ENCODE results near the gene C19orf12.

The C19orf12 gene

DNA sequence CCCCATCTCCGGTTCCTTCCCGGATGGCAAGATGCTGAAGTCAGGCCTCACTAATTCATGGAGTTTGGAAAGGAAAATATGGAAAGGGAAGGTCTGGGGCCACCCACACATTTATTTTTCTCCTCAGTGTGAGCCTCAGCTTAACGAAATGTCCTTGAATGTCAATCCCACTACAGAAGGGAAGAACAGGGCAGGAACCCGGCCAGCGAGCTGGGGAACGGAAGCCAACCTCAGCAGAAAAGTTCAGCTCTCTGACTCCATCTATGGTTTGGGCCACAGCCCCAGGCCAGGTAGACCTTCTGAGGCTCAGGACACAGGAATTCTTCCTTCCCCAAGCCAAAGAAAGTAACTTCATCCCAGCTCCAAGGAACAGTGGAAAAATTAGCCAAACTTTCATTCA is 8.4 kb downstream of the C19orf12 start:
- TF ChIP-seq, protein P1, sequence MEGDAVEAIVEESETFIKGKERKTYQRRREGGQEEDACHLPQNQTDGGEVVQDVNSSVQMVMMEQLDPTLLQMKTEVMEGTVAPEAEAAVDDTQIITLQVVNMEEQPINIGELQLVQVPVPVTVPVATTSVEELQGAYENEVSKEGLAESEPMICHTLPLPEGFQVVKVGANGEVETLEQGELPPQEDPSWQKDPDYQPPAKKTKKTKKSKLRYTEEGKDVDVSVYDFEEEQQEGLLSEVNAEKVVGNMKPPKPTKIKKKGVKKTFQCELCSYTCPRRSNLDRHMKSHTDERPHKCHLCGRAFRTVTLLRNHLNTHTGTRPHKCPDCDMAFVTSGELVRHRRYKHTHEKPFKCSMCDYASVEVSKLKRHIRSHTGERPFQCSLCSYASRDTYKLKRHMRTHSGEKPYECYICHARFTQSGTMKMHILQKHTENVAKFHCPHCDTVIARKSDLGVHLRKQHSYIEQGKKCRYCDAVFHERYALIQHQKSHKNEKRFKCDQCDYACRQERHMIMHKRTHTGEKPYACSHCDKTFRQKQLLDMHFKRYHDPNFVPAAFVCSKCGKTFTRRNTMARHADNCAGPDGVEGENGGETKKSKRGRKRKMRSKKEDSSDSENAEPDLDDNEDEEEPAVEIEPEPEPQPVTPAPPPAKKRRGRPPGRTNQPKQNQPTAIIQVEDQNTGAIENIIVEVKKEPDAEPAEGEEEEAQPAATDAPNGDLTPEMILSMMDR (IDR thresholded peaks at IDR 0.05; ENCODE audit: insufficient read depth, low read depth, low read length, missing control alignments) = no peak
- no peak overlapping the region for H3K4me3 ChIP-seq (ENCODE audit: low read depth, low read length)

DNA sequence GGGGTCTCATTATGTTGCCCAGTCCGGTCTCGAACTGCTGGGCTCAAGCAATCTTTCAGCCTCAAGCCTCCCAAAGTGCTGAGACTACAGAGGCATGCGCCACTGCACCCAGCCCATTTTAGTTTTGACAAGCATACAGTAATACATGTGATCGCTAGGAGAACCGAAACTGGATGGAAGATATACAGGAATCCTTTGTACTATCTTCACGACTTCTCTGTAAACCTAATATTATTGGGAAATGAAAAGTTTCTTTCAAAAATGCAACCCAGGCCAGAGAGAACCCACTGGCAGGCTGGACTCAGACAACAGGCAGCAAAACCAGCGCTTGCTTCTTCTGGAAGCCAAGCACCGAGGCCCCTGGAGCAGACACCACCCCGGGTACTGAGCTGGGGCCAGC is 9.4 kb downstream of the C19orf12 start:
- TF ChIP-seq, protein P1 (IDR thresholded peaks at IDR 0.05; ENCODE audit: insufficient read depth, low read depth, low read length, missing control alignments) = no peak
- H3K4me3 ChIP-seq (ENCODE audit: low read depth, low read length) = no peak overlapping the region
- DNase-seq (ENCODE audit: low read depth) = no peak

More for the DNA sequence above, 8.4 kb downstream of the C19orf12 start:
- DNase-seq (ENCODE audit: low read depth) = no peak

DNA sequence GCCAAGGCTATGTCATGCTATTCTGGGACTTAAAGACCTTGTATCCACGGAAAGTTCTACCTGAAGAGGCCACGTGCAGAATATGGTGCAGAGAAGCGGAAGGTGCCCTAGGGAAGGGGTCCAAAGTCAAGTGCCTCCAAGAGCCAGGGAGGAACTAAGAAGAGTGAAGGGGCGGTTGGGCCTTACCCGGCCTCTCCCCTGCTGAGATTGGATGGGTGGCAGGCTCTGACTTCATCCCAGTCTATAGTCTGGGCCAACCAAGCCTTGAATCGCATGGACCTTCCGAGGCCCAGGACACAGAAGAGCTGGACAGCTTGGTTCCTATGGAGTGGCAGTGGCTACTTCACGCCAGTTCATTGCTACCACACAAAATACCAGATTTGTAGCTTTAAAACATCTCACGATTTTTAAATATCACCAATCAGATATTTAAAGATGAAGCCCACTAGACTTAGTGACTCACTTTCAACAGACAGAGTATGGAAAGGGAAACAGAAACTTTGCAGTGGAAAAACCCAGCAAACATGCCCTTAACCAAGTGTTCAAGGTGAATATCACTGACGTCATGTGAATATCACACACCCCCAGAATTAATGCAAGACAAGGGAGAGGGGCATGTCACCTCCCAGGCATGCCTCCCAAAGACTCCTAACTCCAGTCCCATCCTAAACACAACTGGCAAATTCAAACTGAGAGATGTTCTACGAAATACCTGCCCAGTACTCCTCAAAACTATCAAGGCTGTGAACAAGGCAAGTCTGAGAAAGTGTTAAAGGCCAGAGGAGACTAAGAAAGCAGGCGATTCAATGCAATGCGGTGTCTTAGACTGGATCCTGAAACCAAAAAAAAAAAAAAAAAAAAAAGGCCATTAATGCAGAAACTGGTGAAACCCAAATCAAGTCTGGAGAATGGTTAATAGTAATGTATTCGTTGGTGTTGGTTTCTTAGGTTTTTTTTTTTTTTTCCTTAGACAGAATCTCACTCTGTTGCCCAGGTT is 10.2 kb downstream of the C19orf12 start:
- H3K4me3 ChIP-seq (ENCODE audit: low read depth, low read length) = no peak overlapping the region
- TF ChIP-seq, protein P1 (IDR thresholded peaks at IDR 0.05; ENCODE audit: insufficient read depth, low read depth, low read length, missing control alignments) = no peak
- DNase-seq (ENCODE audit: low read depth) = peak; percentile 51

DNA sequence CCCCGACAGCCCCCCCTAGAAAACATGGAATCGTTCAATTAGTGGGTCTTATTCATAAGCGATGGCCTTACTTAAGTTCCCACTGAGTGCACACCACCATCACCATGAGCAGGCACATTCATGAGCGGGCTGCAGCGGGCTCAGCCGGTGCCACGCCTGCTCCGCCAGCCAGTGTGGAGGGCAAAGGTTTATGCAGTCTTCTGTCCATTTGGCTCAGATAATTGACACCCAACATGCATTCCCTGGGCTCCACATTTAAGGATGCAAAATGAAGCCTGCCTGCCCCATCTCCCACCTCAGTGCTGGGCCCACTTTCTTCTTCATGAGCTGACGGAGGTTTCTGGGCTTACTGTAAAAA is 12.1 kb downstream of the C19orf12 start:
- no peak for DNase-seq (ENCODE audit: low read depth)
- H3K4me3 ChIP-seq (ENCODE audit: low read depth, low read length) = no peak overlapping the region
- TF ChIP-seq, protein P1 (IDR thresholded peaks at IDR 0.05; ENCODE audit: insufficient read depth, low read depth, low read length, missing control alignments) = no peak

DNA sequence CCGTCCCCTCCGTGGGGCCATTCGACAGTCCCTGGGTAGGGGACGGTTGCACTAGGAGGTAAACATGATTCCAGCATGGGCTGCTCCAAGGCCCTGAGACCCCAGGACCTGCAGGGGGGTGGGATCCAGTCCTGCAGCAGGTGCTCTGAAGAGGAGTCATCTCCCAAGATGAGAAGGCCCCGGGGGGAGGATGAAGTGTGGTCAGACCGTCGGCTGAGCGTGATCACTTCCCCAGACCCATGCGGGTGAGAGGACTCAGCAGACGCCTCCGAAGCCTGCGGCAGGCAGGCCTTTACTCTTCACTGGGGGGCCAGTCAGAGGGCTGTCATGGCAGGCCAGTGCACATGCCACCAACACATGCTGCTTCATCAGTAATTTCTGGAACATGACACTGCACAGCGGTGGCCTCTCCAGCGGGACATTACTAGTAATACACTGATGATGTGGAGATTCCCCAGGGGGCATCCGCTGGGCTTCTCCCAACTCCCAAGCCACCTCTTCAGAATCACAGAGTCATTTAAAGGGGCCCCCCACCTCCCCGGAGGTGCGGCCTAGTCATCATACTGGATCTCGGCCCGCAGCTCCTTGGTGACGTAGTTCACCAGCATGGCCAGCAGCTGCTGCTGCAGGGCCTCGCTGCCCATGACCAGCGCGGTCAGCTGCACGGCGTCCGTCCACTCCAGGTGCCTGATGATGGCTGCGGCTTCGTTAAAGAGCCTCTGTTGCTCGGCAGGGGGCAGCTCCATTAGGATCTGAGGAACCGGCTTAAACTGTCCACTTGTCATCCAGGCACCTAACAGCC is 12.7 kb downstream of the C19orf12 start:
- H3K4me3 ChIP-seq (ENCODE audit: low read depth, low read length) = no peak overlapping the region
- DNase-seq (ENCODE audit: low read depth) = no peak
- TF ChIP-seq, protein P1 (IDR thresholded peaks at IDR 0.05; ENCODE audit: insufficient read depth, low read depth, low read length, missing control alignments) = no peak

DNA sequence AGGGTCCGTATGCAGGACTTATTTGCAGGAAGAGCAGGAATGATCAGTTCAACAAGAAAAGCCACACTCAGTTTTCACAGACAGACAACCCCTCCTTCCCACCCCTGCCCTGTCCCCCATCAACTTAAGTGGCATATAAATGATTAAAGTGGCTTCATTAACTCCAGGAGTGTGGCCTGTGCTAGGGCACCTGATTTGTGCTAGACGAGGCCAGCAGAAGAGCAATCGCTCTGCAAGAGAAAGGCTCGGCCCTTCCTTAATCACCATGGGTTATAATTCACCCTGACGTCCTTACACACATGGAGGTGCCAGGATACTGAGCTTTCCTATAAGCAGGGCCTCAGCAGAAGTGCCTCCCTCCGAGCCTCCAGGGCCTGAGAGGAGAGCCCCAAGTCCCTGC is 14.6 kb downstream of the C19orf12 start:
- no peak overlapping the region for H3K4me3 ChIP-seq (ENCODE audit: low read depth, low read length)
- TF ChIP-seq, protein P1 (IDR thresholded peaks at IDR 0.05; ENCODE audit: insufficient read depth, low read depth, low read length, missing control alignments) = no peak
- no peak for DNase-seq (ENCODE audit: low read depth)
